A549 (cell line): ENCODE data around the gene CCDC18.

Experiments
- CBX2 ChIP-seq: fragments of 200-600 bp; sonication (generic); IDR thresholded peaks from 2 replicates; pipeline ENCODE4 v1.6.1; 2016; ENCODE audit warnings: low read depth, mild to moderate bottlenecking, borderline replicate concordance
- CEBPB ChIP-seq, 2 experiments: fragments of >200 bp in 1 of 2; sonication (Bioruptor Twin) in 1 of 2; formaldehyde crosslinking in 1 of 2; IDR thresholded peaks; 2 replicates each; pipeline ENCODE4 v1.6.1; 2012 to 2016
- EP300 ChIP-seq, 2 experiments: fragments of >200 bp; sonication (Bioruptor Twin); formaldehyde crosslinking; IDR thresholded peaks; 2 replicates in 1 of 2; 3 replicates in 1 of 2; pipeline ENCODE4 v1.6.1; 2016 to 2017
- KDM1A ChIP-seq: fragments of 200-600 bp; sonication (generic); IDR thresholded peaks from 2 replicates; pipeline ENCODE4 v1.6.1; 2016; ENCODE audit warnings: low read depth, mild to moderate bottlenecking
- POLR2A ChIP-seq: IDR thresholded peaks from 2 replicates; pipeline ENCODE4 v1.6.1; 2012; ENCODE audit warnings: mild to moderate bottlenecking, low read length
- RAD21 ChIP-seq, 2 experiments: fragments of >200 bp in 1 of 2; sonication (Bioruptor Twin) in 1 of 2; formaldehyde crosslinking in 1 of 2; IDR thresholded peaks in 1 of 2; conservative IDR thresholded peaks in 1 of 2; 2 replicates in 1 of 2; 3 replicates in 1 of 2; pipeline ENCODE4 v1.6.1; 2012 to 2018; ENCODE audit warnings: inconsistent platforms in 1 of 2
- TF ChIP-seq, protein P1 (sequence below): fragments of >200 bp; sonication (Bioruptor Twin); formaldehyde crosslinking; IDR thresholded peaks from 3 replicates; pipeline ENCODE4 v1.5.1; 2016
- TF ChIP-seq, protein P2 (sequence below): IDR thresholded peaks from 2 replicates; pipeline ENCODE4 v1.6.1; 2012

DNA sequence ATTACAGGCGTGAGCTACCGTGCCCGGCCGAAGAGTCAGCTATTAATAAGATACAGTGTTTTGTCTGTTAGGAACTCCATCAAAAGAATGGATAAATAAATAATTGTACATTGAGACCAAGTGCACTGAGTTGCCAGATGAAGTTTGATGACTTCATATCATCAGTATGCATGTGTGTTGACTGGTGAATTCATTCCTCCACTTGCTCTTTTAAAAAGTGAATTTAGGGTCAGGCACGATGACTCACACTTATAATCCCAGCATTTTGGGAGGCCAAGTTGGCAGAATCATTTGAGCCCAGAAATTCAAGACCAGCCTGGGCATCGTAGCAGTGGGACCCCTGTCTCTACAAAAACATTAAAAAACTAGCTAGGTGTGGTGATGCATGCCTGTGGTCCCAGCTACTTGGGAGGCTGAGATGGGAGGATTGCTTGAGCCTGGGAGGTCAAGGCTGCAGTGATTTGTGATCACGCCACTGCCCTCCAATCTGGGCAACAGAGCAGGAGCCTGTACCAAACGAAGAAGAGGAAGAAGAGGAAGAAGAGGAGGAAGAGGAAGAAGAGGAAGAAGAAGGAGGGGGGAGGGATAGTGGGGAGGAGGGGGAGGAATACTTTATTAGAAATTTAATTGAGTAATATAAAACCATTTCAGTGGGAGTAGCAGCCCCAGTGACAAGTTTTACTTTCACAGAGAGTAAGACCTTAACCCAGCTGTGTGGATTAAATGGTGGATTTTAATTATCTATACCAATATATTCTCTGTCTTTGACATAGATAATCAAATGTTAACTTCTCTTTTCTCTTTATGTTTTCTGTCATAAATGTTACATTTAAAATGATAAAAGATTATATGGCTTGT is 74.9 kb downstream of the CCDC18 start:
- TF ChIP-seq EP300 (IDR thresholded peaks at IDR 0.05) (no peak), KDM1A (no peak), RAD21 (conservative IDR thresholded peaks at IDR 0.05 in 1 of 2, IDR thresholded peaks at IDR 0.05 in 1 of 2) (no peak), POLR2A (no peak), CEBPB (IDR thresholded peaks at IDR 0.05) (no peak), CBX2 (no peak)
- TF ChIP-seq, protein P1, sequence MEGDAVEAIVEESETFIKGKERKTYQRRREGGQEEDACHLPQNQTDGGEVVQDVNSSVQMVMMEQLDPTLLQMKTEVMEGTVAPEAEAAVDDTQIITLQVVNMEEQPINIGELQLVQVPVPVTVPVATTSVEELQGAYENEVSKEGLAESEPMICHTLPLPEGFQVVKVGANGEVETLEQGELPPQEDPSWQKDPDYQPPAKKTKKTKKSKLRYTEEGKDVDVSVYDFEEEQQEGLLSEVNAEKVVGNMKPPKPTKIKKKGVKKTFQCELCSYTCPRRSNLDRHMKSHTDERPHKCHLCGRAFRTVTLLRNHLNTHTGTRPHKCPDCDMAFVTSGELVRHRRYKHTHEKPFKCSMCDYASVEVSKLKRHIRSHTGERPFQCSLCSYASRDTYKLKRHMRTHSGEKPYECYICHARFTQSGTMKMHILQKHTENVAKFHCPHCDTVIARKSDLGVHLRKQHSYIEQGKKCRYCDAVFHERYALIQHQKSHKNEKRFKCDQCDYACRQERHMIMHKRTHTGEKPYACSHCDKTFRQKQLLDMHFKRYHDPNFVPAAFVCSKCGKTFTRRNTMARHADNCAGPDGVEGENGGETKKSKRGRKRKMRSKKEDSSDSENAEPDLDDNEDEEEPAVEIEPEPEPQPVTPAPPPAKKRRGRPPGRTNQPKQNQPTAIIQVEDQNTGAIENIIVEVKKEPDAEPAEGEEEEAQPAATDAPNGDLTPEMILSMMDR, result no peak
- TF ChIP-seq, protein P2, sequence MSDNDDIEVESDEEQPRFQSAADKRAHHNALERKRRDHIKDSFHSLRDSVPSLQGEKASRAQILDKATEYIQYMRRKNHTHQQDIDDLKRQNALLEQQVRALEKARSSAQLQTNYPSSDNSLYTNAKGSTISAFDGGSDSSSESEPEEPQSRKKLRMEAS, result no peak
